ENCODE measurements around the gene SNX5.

- TF ChIP-seq CTCF (conservative IDR thresholded peaks at IDR 0.05; ENCODE audit: low read length) (no peak), EZH2phosphoT487 (IDR thresholded peaks at IDR 0.05; ENCODE audit: borderline replicate concordance, low read depth, low read length) (no peak)
These were observed 57.7 kb downstream of the SNX5 start for GRCh38 chr20:17910828-17911294.

Measured in OCI-LY7 (cell line).